ENCODE data around the gene NUP58.

Gene NUP58

DNA sequence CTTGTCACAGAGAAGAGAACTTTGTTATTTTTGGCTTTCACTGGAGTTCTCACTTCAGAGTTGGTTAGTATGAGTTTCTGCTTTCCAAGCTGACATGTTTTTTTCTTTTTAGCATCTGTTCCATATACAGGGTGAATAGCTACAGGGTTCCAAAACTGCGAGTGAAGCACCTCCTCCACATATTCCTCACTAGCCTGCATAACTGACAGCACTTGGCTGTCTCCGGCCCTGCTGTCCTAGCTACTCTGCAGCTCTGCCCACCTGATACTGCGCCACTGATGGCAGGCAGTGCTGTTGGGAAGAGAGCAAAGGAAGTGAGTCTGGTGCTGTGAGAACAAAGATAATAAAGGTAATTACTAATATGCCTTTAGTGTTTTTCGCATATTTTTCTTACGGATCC lies 77.1 kb downstream of the NUP58 start:
- DNase-seq = no peak

DNA sequence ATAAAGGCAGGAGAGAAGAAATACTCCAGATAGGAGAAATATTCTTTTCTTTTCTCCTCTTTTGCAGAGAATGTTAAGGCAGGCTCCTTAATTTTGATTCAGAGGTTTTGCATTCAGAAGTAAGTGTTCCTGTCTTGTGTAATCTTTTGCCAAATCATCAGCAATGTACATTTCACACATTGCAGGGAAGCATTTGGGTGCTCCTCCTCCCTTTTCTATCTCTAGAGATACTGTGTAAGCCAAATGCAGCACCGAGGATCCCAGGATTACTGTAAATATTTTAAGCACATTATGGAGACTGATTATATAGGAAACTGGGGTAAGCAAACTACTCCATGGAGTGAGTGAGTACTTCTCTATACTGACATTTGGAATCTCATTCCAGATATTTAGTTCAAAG lies 77.6 kb downstream of the NUP58 start:
- DNase-seq = peak; percentile 5

DNA sequence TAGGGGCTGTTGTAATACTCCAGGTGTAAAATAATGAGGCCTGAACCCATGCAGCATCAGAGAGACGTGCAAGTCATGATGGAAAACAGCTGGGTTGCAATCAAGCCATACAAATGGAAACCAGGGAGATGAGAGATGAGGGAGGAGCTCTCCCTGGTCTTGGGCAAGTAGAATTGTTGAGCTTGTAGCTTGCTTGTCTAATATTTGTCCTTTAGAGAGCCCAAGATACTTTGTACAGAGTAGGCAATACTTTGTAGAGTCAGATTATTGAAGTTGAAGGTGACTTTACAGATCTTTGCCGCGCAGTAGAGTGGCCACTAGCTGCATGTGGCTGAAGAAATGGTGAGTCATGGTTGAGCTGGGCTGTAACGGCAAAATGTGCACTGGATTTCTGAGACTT lies 78.7 kb downstream of the NUP58 start:
- DNase-seq = peak; percentile 73

- peak; percentile 77 for DNase-seq
Observed at GRCh38 chr13:25380741-25381324, 79.4 kb downstream of the NUP58 start.

DNA sequence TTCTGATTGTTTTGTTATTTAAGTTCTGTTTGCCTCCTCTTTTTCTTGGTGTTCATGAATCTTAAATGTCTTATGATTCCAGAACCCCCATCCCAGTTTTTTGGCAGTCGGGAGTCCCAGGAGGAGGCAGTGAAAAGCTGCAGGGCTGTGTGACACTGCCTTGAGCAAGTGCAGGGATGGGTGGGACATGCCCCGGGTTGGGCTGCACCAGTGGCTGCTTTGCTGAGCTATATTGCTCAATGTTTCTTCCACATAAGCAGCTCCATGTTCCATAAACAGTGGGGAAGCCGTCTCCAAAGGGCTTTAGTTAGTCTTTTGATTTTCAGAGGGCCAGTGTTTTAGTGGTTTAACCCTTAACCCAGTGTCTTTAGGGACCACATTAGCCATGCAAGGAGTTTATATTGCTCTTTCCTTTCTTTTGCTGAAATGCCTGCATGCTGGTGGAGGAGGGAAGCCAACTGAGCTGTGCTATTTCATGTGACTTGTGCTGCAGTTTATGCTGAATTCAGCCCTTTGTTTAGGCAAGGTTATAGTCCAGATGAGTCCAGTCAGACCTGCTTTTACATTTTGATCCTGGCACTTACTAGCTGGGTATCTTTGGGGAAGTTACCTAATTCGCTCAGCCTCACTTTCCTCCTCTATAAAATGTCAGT lies 83.5 kb downstream of the NUP58 start:
- DNase-seq = no peak

GRCh38 chr13:25391932-25392331 lies 90.5 kb downstream of the NUP58 start:
- peak; percentile 74 for DNase-seq

Measured in OCI-M1 (cell line).